NCI-H2171 treated with DMSO at 0.1 percent for 48 hours (cell line): Measurements from ENCODE around the gene CTH.
"Not testable (repeated sequence)": the region's sequence is repeated elsewhere in the genome, so short reads cannot be mapped to it uniquely, and the experiment has no call there.

ENCODE experiments used
- DNase-seq: peaks from one replicate; lab custom pipeline; 2025; lab: John Stamatoyannopoulos, UW

CTH gene

GRCh38 chr1:70409136-70409535, 1.9 kb upstream of the CTH start:
- DNase-seq, result no peak

GRCh38 chr1:70411360-70411844, 334 bp downstream of the CTH start:
- DNase-seq, result no peak

GRCh38 chr1:70415882-70416281, 4.8 kb downstream of the CTH start:
- DNase-seq, result no peak

- DNase-seq, result not testable (repeated sequence)
Observed at GRCh38 chr1:70418973-70419734, 8.1 kb downstream of the CTH start.

DNA sequence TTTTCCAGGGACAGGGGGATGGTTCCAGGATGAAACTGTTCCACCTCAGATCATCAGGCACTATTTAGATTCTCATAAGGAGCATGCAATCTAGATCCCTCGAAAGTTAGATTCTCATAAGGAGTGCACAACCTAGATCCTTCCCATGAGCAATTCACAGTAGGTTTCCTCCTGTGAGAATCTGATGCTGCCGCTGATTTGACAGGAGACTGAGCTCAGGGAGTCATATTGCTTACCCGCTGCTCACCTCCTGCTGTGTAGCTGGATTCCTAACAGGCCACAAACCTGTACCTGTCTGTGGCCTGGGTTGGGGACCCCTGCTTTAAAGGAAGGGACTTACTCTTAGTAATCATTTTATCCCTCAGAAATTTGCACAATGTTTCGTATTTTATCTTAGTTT, 9.3 kb downstream of the CTH start:
- peak; percentile 70 for DNase-seq

GRCh38 chr1:70426154-70427131, 15.4 kb downstream of the CTH start:
- DNase-seq, result peak; percentile 99

GRCh38 chr1:70427976-70428375, 16.9 kb downstream of the CTH start:
- no peak for DNase-seq

GRCh38 chr1:70429219-70429618, 18.2 kb downstream of the CTH start:
- DNase-seq, result no peak

DNA sequence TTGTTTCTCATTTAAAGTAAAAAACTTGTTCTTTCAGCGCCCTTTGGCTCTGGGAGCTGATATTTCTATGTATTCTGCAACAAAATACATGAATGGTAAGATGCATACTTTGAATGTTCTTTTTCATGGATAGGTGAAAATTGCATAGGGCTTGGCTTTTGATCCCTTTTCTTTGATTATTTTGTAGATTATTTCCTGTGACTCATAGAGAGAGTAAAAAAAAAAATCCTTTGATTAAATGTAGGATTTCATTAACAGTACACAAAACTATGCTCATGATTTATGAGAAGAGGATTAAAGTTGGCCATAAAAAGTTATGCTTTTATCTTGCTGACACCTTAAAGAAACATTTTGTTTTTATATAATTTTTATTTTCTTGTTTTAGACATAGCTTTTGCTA, 18.7 kb downstream of the CTH start:
- DNase-seq, result no peak

GRCh38 chr1:70431317-70431716, 20.2 kb downstream of the CTH start:
- no peak for DNase-seq

DNA sequence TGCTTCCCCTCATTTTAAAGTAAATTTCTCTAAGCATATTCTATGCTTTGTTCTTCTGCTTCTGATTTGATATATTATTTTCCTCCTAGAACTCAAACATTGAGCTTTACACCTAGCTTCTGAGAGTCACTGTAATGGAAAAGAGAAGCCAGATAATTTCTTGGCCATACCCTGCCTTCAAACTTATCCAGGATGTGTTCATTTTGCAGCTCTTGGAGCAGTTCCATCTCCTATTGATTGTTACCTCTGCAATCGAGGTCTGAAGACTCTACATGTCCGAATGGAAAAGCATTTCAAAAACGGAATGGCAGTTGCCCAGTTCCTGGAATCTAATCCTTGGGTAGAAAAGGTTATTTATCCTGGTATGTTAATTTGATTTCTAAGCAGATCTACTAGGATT, 20.8 kb downstream of the CTH start:
- DNase-seq, result no peak

DNA sequence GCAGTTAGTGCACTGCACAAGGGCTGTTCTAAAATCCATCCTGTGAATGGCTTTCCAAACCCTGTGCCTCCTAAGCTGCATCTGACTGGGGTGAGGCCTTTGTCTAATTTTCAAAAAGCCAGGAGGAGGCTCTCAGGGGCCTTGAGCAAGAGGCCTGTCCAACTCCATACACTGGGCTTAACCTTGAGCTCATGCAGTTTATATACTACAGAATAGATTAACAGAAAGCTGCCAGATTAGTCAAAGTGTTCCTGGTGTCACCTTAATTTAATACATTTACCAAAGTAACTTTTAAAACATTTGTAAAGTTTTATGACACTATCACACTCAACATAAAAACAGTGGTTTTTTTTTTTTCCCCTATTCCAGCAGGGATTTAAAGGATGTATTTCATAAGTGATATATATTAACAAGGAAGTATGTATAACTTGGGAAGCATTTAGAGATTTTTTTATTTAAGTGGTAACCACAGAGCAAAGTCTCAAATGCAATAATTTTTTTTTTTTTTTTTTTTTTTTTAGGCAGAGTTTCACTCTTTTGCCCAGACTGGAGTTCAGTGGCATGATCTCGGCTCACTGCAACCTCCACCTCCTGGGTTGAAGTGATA, 23.3 kb downstream of the CTH start:
- no peak for DNase-seq

DNA sequence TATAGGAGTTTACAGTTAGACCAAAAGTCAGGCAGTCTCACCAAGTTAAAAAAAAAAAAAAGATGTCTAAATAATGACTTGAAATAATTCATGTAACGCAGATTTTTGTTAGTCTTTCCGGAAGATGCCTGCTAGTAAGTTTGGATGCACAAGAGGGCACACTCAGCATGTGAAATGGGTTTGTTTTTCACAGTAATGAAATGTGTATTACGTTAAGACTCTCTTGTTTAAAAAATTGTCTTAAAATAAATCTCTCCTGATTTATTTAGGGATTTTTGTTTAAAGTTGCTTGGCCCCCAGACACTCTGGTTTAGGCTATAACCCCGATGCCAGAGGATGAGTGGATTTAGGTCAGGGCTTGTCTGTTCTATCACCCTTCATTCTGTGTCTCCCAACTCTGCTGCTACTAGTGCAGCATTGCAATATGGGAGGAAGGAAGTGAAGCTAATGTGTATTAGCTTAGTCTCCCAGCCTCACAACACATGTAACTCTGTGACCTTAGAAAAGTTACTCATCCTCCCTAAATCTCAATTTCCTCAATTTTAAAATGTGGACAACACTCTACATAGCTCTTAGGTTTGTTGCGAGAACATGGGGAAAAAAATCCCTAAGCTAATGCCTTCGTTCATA, 25.7 kb downstream of the CTH start:
- no peak for DNase-seq

DNA sequence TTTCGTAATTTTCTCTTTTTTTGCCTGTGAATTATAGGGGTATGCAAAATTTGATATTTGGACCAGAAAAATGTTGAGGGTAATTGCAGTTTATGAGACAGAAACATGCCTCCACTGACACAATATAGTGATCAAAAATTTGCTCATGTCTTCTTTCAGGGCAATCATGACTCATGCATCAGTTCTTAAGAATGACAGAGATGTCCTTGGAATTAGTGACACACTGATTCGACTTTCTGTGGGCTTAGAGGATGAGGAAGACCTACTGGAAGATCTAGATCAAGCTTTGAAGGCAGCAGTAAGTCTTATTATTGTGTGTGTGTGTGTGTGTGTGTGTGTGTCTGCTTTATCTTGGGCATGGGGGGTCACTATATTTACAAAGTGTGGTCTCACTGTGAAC, 27.5 kb downstream of the CTH start:
- DNase-seq, result no peak

- peak; percentile 12 for DNase-seq
Observed at GRCh38 chr1:70440642-70441391, 29.7 kb downstream of the CTH start.

DNA sequence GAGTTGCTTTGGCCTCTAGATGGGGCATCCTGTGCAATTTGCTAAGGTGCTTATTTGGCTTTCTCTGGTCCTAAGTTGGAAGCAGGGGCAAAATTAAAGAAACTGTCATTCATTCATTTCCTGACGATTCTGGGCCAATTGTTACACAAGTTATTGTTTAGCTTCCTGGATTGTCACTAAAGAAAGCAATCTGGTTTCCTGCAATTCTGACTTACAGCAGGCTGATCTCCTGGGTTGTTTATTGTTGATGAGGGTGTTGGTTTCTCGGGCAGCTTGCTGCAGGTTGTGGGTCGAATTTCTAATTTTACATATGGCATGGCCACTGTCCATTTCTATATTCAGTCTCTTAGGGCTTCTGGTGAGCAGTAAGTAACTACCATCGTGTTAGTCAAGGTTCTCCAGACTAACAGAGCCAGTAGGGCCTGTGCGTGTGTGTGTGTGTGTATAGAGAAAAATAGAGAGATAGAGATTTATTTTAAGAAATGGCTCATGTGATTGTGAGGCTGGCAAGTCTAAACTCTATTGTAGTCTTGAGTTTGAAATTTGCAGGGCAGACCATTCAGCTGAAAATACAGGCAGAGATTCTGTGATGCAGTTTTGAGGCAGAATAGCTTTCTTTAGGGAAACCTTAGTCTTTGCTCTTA, 30.4 kb downstream of the CTH start:
- DNase-seq, result no peak

DNA sequence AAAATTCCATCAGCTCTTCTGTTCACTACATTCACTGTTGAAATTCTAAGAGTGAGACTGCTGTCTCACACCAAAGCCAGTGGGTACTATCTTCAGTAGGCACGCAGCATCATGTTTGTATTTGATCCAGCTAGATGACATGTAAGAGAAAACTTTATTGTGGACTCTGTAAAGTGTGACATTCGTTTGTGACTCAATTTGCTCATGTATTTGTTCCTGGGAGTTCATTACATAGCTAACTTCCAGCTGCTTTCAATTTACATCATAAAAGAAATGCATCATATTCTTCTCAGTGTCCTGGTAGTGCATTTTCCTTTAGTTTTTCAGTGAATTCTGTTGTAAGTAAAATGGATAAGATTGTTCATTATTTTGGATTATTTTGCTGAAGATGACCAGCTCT, 31.4 kb downstream of the CTH start:
- no peak for DNase-seq

- DNase-seq, result no peak
Observed at GRCh38 chr1:70443739-70444138, 32.7 kb downstream of the CTH start.

DNA sequence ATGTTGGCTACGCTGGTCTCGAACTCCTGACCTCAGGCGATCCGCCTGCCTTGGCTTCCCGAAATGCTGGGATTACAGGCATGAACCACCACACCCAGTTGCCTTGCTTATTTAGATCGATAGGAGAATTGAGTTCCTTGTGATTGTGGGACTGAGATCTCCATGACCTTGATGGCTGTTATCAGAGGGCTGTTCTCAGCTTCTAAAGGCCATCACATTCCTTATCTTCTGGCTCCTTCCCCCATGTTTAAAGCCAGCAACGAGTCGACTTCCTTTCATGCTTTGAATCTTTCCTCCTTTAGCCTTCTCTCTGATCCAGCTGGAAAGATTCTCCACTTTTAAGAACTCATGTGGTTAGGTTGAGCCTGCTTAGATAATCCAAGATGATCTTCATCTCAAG, 38.0 kb downstream of the CTH start:
- no peak for DNase-seq

GRCh38 chr1:70452164-70452939, 41.3 kb downstream of the CTH start:
- DNase-seq, result not testable (repeated sequence)
